Globus pallidus (tissue), 1 donor: ENCODE measurements around the gene RIMKLA.

Experiments
- DNase-seq: peaks from one replicate; pipeline ENCODE4 v3.0.0-alpha.2; 2015; ENCODE audit warnings: low spot score

The RIMKLA gene

DNA sequence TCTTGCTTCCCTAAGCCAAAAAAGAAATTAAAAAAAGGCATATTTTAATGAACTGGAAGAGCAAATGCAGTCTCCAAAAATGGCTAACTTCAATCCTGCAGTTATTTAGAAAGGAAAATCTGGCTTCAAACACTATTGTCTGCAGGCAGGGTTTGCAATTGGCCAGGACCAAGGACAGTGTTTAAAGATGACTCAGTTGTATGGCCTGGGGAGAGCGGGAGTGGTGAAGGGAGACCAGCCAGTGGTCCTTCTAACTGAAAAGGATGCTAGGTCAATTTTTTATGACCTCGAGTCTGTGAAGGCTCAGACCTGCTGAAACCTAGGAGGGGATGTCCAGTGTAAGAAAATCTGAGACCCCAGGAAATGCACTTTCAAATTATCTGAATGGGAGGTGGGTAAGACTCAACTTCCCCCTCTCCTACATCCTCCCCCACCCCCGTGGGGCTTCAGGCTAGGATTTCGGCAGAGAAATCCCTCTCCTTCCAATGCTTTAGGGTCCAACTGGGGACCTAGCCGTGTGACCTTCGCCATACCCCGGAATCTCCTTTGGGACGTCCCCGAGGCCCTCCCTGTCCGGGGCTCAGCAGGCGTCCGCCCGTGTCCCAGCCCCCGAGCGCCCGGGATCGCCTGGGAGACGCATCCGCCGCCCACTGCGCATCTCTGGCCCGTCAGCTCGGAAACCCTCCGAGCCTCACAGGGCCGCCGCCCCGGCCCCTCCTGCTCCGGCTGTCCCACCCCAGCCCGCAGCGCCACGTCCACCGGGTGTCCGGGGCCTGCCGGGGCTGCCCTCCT, 602 bp upstream of the RIMKLA start:
- DNase-seq, result no peak

DNA sequence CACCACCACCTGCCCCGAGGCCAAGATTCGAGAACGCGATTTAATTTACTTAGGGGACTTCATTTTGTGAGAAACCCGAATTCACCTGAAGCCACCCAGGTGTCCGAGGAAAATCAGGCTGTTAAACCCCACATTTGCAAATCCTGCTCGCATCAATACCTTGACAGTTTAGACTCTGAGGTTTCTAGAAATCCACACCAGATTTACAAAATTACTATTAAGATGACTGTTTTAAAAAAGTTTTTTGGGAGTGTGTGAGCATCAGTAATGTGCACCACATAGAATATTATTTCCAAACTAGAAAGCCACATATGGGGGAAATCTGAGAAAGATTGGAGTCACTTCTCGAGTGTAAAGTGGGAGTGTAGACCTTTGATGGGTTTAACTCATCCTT, 685 bp downstream of the RIMKLA start:
- peak; percentile 0 for DNase-seq

DNA sequence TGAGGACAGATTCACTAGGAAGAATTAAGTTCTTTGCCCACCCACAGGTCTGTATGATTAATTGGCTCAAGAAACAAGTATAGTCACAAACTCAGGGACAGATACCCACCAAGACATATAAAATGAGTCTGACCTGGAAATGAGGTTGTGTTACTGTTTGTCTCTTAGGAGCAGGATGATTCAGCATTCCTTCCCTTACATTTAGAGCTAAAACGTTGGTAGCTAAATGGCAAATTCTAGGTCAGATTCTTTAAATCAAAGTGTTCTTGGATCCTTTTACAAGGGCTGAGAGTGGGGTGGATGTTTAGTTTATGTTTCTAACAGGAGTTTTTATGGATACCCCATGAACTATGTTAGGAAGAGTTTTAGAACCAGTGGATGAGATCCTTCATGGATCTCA, 4.7 kb downstream of the RIMKLA start:
- DNase-seq, result no peak

DNA sequence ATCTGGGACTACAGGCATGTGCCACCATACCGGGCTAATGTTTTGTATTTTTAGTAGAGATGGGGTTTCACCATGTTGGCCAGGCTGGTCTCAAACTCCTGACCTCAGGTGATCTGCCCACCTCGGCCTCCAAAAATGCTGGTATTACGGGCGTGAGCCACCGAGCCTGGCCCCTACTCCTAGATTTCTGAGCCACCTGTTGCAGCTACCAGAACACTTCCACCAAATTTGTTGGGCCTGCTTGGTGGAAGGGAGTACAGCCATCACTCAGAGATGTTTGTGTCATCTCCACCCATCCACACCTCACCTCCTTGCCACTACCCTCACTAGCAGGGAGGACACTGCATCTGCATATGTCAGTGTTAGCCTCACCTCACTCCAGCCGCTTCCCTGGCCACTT, 5.5 kb downstream of the RIMKLA start:
- no peak for DNase-seq

DNA sequence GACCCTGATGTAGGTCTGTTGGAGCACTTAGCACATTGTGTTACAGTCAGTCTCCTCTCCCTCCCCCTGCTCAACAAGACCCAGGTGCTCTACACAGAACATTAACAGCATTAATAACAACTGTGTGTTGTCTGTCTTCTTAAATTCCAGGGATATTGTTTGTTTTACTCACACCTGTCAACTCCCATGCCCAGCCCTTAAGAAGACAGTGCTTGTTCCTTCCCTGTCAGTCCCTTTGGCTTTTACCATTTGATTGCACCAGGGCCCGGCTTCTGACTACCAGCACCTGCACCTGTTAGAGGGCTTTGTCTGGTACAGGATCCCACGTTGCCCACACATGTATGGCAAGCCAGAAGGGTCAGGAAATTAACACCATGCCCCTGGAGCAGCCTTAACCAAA, 11.7 kb downstream of the RIMKLA start:
- no peak for DNase-seq

DNA sequence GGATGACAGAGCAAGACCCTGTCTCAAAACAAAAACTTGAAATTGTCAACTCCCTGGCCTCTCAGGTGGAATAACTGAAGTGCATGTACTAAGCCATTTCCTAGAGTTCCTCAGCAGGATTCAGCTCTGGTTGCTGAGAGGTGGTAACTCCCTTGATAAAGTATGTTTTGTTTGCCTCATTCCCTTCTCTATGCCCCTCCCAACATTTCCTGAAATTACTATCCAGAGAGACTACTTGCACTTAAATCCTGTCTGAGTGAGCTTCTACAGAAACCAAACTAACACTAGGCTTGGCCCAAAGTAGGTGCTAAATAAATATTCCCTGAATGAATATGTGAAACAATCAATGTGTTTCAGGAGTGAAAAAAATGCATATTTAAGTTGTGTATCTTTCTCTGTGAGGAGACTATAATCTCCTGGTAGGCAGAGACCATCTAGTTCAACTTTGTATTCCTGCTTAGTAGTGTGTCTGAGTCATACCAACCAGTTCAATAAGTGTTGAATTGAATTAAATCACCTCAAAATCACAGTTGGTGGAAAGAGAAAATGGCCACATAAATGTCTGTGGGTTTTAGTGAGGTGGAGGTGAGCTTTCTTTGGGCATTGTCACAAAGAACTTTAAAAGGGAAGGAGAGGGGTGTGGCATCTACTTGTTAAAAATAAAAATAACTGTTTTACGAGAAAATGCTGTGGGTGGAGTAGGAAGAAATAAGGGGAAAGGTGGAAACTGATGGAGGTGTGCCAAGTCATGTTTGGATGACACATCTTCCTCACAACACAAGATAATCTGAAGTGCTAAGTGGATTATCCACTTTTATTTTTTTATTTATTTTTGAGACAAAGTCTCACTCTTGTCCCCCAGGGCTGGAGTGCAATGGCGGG, 12.6 kb downstream of the RIMKLA start:
- no peak for DNase-seq

DNA sequence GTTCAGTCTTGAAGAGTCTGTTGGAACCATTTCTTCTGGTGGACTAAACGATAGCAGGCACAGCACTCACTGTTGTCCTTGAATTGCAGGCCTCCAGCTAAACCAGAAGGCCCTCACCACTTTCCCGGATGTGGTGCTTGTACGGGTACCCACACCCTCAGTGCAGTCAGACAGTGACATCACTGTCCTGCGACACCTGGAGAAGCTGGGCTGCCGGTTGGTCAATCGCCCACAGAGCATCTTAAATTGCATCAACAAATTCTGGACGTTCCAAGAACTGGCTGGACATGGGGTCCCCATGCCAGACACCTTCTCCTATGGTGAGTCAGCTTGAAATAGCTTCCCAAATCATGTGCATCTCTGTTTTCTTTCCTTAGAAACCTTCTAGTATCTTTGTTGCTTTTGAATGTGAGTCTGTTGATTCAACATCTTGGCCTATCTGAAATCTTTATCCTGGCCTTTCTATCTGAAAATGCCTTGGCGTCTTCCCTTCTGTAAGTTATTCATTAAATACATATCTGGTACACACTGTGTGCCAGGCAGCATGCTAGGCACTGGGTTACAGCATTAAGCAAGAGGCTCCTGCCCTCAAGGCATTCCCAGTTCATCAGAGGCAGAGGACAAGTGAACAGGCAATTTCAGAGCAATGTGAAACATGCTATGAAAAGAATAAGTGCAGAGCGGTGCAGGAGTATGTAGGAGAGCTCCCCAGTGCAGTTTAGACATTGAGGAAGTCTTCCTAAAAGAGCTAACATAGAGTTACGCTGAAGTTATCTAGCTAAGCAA, 18.9 kb downstream of the RIMKLA start:
- no peak for DNase-seq

DNA sequence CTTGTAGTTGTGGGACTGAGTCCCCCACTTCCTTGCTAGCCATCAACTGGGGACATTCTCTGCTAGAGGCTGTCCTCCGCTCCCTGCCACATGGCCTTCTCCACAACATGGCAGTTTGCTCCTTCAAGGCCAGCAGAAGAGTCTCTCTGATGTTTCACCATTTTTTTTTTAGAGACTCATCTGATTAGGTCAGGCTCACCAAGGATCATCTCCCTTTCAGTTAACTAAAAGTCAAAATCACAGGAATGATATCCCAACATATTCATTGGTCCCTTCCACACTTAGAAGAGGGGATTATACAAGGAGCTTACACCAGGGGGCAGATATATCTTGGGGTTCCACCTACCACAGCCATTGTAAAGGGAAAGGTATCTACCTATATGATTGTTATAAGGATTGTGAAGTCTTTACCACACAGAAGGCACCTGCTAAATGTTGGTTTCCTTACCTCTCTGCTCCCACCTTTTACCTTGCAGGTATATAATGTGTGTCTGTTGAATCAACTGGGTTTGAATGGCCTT, 23.3 kb downstream of the RIMKLA start:
- DNase-seq, result no peak

DNA sequence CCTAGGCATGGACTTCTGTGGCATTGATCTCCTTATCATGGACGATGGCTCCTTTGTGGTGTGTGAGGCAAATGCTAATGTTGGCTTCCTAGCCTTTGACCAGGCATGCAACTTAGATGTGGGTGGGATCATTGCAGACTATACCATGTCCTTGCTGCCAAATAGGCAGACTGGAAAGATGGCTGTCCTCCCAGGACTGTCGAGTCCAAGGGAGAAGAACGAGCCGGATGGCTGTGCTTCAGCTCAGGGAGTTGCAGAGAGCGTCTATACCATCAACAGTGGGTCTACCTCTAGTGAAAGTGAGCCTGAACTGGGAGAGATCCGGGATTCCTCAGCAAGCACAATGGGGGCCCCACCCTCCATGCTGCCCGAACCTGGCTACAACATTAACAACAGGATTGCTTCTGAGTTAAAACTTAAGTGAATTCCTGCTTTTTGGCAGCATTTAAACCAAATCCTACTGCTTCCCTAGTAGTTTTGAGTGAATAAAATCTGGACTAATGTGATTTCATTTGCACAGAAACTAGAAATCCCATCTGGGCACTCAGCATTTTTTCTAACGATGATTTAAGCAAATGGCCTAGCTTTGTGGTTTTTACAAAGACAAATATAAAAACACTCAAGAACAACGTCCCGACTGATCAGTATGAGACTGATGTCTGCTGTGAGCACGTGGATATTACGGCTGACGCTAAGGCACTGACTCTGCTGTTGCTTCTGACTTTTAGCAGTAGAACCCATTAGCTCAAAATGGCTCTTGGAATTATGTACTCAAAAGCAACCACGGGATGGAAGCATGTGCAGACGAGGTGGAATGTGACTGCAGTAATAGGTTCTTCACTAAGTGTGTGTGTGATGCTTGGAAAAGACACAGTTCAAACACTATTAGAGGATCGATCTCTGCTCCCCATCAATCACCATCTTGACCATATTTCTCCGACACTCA, 34.2 kb downstream of the RIMKLA start:
- no peak for DNase-seq

DNA sequence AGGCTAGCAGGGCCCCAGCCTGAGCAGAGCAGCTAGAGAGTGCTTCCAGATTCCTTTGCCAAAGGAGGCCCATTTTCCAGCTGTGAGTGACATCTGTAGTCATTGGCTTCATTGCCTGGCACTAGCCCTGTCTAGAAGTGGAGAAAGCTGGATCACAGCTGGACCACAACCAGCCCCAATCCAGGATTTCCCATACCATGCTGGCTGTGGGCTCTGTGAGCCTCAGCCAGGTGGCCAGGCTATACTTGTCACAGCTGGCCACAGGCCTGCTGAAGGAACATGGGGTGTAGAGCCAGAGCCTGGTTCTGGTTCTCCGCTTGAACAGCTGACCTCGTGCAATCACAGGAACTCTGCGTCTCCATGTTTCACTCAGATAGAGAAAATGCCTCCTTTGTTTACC, 36.6 kb downstream of the RIMKLA start:
- no peak for DNase-seq

DNA sequence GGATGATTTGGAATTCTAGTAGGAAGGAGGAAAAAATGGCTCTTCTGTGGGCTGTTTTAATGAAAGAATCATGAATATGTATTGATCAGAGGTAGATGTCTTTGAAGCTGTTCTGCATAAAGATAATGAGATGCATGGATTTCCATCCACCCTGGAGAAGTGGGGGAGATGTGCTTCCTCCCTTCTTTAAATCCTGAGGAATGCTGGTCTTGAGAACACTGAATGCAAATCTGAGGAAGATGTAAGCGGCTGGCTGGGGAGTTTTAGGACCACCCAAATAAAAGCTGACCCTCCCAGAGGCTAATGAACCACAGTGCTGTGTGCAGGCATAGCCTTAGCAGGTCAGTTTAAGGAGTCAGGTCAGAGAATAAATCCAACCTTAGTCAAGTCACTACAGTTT, 37.9 kb downstream of the RIMKLA start:
- no peak for DNase-seq

DNA sequence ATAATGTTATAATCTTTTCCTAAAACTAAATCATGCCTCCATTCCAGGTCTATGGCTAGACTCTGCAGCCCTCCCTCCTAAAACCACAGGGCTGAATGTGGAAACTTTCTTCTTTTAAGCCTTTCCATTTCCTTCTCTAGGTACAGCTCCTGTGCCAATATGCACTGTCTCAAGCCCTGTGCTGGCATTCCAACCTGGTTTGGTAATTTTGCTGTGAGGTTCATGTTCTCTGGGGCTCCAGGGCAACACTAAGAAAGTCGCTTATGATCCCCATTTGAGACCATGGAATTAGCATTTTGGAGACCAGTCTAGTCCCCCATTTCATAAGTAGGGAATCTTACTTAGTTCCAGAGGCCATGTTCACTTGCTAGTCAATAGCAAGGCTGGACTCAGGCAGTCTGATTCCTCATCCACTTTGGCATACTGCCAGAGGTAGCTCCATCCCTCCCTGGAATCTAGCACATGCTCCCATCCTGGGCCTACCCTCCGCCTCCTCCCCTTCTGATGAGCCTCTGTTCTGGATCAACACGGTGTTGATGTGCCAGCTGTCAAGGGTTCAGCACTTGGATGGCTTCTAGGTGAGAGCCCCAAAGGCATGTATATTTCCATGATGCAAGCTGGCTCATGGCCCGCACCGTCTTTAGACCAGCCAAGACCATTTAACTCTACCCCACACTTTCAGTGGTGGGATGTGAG, 38.7 kb downstream of the RIMKLA start:
- no peak for DNase-seq

DNA sequence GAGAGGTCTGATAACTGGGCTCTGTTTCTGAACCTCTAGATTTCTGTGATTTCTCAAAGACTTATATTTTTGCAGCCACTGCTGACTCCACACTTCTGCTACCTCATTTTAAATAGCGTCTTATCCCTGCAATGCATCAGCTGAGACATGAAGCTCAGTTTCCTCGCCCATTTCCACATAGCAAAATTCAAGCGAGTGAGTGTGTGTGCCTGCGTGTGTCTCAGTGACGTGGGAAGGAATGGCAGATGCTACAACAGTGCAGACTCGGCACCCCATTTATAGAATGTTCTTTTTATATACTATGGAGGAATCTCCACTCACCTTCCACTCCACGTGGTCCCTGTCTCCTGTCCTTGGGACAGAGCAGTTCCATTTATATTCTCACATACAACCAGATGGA, 39.5 kb downstream of the RIMKLA start:
- no peak for DNase-seq

DNA sequence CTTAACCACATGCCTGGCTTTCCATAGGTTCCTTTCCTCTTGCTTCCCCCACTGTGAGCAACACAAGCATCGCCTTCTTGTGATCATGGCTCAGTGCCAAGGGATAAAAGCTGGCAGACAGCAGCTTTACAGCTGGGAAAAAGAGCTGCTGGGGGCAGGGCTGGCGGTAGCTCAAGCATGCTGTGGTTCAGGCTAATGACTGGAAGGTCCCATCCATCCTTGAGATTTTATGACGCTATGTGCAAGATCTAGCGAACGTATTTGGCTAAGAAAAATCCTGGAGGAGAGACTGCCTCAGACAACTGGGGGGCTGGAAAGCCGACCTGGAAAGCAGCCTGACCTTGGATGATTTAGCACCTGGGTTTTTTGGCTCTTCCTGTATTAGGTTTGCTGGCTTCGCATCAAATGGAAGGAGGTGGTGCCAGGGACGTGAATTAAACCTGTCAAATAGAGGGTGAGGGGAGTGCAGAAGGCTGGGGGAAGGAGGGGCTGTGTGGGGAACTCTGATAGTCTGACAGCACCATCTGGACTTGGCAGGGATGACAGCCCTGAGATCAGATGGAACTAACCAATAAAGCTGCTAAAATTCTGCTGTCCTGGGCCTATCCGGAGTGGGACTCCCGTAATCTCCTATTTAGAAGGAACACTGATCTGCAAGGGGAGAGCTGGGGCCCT, 40.5 kb downstream of the RIMKLA start:
- DNase-seq, result peak; percentile 76

DNA sequence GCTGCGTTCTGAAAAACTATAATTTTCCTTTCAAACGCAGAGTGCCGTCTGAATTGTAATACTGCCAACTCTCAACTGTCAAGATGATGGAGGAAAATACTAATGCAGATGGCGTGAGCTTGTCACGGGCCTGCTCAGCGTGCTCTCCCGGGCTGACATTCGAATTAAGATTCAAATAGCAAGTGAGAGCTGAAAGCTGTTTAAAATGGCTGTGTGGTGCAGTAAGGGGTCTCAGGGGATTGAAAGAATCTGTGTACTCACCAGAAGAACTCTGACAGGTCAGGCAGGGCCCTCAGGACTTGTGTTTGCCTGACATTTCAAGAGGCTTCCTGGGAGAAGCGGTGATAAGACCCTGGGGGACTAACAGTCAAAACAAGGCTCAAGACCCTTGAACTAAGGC, 42.1 kb downstream of the RIMKLA start:
- DNase-seq, result no peak

DNA sequence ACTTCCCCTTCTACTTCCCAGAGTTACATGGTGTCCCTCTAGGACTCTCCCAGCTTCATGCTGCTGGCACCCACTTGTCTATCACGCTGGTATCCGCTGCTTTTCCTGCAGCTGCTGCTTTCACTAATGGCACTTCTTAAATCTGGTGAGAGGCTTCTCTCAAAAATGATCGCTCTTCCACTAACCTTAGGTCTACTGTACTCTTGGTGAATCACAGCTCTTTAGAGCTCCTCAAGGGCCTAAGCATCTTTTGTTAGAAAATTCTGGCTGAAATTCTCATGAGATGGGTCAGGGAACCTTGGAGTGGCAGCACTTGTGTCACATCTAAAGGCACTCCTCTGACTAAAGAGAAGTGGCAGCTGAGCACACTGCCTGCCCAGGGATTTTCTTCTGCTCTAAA, 43.1 kb downstream of the RIMKLA start:
- DNase-seq, result no peak

DNA sequence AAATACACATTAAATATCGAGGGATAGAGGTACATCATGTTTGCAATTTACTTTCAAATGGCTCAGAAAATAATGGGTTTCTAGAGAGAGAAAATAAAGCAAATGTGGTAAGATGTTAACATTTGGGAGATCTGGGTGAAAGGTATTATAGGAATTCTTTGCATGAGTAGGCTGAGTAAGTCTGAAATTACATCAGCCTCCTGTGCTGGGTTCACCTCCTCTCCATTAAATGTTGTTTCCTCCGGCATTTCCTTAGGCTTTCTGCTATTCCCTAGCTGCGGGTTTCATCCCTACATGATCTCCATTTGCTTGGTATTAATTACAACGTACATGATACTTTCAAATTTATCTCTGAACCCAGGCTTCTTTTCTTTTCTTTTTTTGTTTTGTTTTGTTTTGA, 43.6 kb downstream of the RIMKLA start:
- no peak for DNase-seq

DNA sequence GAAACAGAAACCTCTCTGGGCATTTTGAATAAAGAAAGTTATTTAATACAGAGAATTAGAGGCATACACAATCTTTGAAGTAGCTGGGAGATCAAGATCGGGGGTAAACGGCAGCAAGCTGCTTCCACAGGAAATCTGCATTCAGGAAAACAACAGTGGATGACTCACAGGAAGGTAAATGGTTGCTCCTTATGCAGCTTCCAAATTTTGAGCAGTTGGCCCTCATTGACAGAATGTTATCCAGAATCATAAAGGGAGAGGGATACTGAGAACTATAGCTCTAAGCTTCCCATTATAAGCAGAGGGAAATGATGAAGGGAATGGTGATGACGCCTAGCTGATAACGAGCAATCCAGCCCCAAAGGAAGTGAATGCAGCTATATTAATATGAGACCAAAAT, 46.6 kb downstream of the RIMKLA start:
- no peak for DNase-seq

DNA sequence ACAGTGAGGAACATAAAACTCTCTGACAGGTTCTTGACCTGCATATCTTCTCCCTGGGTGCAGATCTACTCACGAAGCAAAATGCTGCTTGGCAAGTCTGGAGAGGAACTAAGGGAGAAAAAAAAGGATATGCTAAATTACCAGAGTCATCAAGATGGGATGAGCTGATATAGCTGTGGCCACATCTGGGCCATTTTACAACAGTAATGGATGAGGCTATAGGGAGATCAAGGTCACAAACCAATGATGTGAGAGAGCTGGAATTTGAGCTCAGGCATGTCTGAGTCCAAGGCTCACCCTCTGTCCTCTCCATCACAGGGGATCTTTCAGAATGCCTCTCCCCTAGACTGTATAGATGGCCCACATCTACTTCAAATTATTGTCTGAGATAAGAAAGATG, 49.0 kb downstream of the RIMKLA start:
- DNase-seq, result no peak
